ENCODE results near the gene PVR.
"Not testable (repeated sequence)": the region's sequence is repeated elsewhere in the genome, so short reads cannot be mapped to it uniquely, and the experiment has no call there.

Gene PVR

DNA sequence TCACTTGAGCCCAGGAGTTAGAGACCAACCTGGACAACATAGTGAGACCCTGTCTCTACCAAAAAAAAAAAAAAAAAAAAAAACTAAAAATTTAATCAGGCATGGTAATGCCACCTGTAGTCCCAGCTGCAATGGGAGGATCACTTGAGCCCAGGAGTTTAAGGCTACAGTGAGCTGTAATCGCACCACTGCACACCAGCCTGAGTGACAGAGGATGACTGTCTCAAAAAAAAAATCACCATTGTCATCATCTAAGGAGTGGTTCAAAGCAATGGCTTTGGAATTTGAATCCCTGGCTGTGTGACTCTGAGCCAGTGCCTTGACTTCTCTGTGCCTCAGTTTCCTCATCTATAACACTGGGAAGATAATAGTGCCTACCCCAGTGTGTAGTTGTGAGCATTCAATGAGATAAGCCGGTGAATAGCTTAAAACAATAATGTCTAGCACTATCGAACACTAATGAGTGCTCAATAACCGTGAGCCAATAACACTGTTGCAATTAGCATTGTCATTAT lies 18.8 kb upstream of the PVR start:
- Histone ChIP-seq H2AFZ (ENCODE audit: low read length) (no peak overlapping the region), H3F3A (ENCODE audit: low read depth) (no peaks in the 10 kb centered on the region), H3K4me3 (ENCODE audit: low read length, poor library complexity, severe bottlenecking) (no peak overlapping the region), H3K9me3 (ENCODE audit: insufficient read depth, low read depth, low read length) (no peaks in the 10 kb centered on the region; the same call in 1 of the 2 replicates), H4K20me1 (ENCODE audit: insufficient read depth, low read length, poor library complexity, severe bottlenecking) (no peaks in the 10 kb centered on the region), H3K9ac (ENCODE audit: low read depth, low read length, poor library complexity, severe bottlenecking) (no peak overlapping the region), H3K36me3 (ENCODE audit: insufficient read depth, low read length) (no peaks in the 10 kb centered on the region), H3K9me2 (replicated peaks; ENCODE audit: low read depth, low read length) (no peaks in the 10 kb centered on the region), H3K4me1 (ENCODE audit: insufficient read depth, low read length, poor library complexity, severe bottlenecking) (no peaks in the 10 kb centered on the region), H3K4me2 (ENCODE audit: low read depth, low read length, poor library complexity, severe bottlenecking) (no peak overlapping the region), H3K27me3 (ENCODE audit: insufficient read depth, low read length, poor library complexity, severe bottlenecking) (no peaks in the 10 kb centered on the region), H3K79me2 (ENCODE audit: insufficient read depth, low read length) (no peaks in the 10 kb centered on the region)
- TF ChIP-seq EZH2phosphoT487 (IDR thresholded peaks at IDR 0.05; ENCODE audit: borderline replicate concordance) = no peak
- TF ChIP-seq CTCF (conservative IDR thresholded peaks at IDR 0.05; ENCODE audit: low read length) = no peak

DNA sequence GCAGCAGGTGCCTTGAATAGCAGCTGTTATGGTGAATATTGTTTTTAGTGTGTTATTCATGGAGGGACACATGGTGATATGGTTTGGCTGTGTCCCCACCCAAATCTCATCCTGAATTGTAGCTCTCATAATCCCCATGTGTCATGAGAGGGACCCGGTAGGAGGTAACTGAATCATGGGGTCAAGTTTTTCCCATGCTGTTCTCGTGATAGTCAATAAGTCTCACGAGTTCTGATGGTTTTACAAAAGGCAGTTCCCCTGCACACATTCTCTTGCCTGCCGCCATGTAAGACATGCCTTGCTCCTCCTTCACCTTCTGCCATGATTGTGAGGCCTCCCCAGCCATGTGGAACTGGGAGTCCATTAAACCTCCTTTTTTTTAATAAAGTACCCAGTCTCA lies 18.1 kb upstream of the PVR start:
- H3K9me3 ChIP-seq (ENCODE audit: insufficient read depth, low read depth, low read length); H3K4me2 ChIP-seq (ENCODE audit: low read depth, low read length, poor library complexity, severe bottlenecking); H3K79me2 ChIP-seq (ENCODE audit: insufficient read depth, low read length); H3F3A ChIP-seq (ENCODE audit: low read depth); H3K36me3 ChIP-seq (ENCODE audit: insufficient read depth, low read length); H2AFZ ChIP-seq (ENCODE audit: low read length); H3K4me3 ChIP-seq (ENCODE audit: low read length, poor library complexity, severe bottlenecking); H3K9ac ChIP-seq (ENCODE audit: low read depth, low read length, poor library complexity, severe bottlenecking); H3K27me3 ChIP-seq (ENCODE audit: insufficient read depth, low read length, poor library complexity, severe bottlenecking); H3K4me1 ChIP-seq (ENCODE audit: insufficient read depth, low read length, poor library complexity, severe bottlenecking); H3K9me2 ChIP-seq (replicated peaks; ENCODE audit: low read depth, low read length); H4K20me1 ChIP-seq (ENCODE audit: insufficient read depth, low read length, poor library complexity, severe bottlenecking): not testable (repeated sequence)

DNA sequence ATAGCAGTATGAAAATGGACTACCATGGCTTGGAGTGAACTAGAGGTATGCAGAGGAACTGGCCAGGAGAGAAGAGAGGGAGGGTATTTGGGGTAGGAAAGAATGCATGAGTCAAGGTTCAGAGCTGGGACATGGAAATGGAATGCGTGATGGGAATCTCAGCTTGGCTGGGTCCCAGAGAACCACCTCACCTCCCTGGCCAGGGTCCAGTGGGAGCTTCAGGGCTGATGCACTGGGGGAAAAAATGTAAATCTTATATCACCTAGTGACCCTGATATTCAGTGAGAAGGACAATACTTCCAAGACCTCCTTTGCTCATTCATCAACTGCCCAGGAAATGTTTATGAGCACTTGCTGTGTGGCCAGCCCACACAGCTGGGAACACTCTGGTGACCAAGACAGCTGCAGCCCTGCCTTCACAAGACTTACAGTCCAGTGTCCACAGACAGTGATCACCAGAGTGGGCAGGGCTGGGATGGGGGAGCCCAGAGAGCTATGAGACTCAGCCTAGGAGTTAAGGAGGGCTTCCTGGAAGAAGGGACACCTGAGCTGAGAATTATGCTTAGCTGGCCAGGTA lies 17.6 kb upstream of the PVR start:
- Histone ChIP-seq H2AFZ (ENCODE audit: low read length) (no peak overlapping the region), H3K4me1 (ENCODE audit: insufficient read depth, low read length, poor library complexity, severe bottlenecking) (no peaks in the 10 kb centered on the region), H3K36me3 (ENCODE audit: insufficient read depth, low read length) (no peaks in the 10 kb centered on the region), H4K20me1 (ENCODE audit: insufficient read depth, low read length, poor library complexity, severe bottlenecking) (no peaks in the 10 kb centered on the region), H3K9ac (ENCODE audit: low read depth, low read length, poor library complexity, severe bottlenecking) (no peak overlapping the region), H3K9me3 (ENCODE audit: insufficient read depth, low read depth, low read length) (no peaks in the 10 kb centered on the region; the same call in 1 of the 2 replicates), H3K27me3 (ENCODE audit: insufficient read depth, low read length, poor library complexity, severe bottlenecking) (no peaks in the 10 kb centered on the region), H3K4me3 (ENCODE audit: low read length, poor library complexity, severe bottlenecking) (no peak overlapping the region), H3K9me2 (replicated peaks; ENCODE audit: low read depth, low read length) (no peaks in the 10 kb centered on the region), H3F3A (ENCODE audit: low read depth) (no peaks in the 10 kb centered on the region), H3K79me2 (ENCODE audit: insufficient read depth, low read length) (no peaks in the 10 kb centered on the region), H3K4me2 (ENCODE audit: low read depth, low read length, poor library complexity, severe bottlenecking) (no peak overlapping the region)
- TF ChIP-seq CTCF (conservative IDR thresholded peaks at IDR 0.05; ENCODE audit: low read length) = no peak
- no peak for TF ChIP-seq EZH2phosphoT487 (IDR thresholded peaks at IDR 0.05; ENCODE audit: borderline replicate concordance)

GRCh38 chr19:44627631-44628030 lies 16.1 kb upstream of the PVR start:
- Histone ChIP-seq H3K79me2 (ENCODE audit: insufficient read depth, low read length) (no peaks in the 10 kb centered on the region), H3K4me3 (ENCODE audit: low read length, poor library complexity, severe bottlenecking) (no peak overlapping the region), H3K9me3 (ENCODE audit: insufficient read depth, low read depth, low read length) (no peaks in the 10 kb centered on the region; the same call in 1 of the 2 replicates), H3K9ac (ENCODE audit: low read depth, low read length, poor library complexity, severe bottlenecking) (no peak overlapping the region), H3K9me2 (replicated peaks; ENCODE audit: low read depth, low read length) (no peaks in the 10 kb centered on the region), H2AFZ (ENCODE audit: low read length) (no peak overlapping the region), H4K20me1 (ENCODE audit: insufficient read depth, low read length, poor library complexity, severe bottlenecking) (no peaks in the 10 kb centered on the region), H3K27me3 (ENCODE audit: insufficient read depth, low read length, poor library complexity, severe bottlenecking) (no peaks in the 10 kb centered on the region), H3K36me3 (ENCODE audit: insufficient read depth, low read length) (no peaks in the 10 kb centered on the region), H3K4me1 (ENCODE audit: insufficient read depth, low read length, poor library complexity, severe bottlenecking) (no peaks in the 10 kb centered on the region), H3F3A (ENCODE audit: low read depth) (no peaks in the 10 kb centered on the region), H3K4me2 (ENCODE audit: low read depth, low read length, poor library complexity, severe bottlenecking) (no peak overlapping the region)
- no peak for TF ChIP-seq EZH2phosphoT487 (IDR thresholded peaks at IDR 0.05; ENCODE audit: borderline replicate concordance)
- no peak for TF ChIP-seq CTCF (conservative IDR thresholded peaks at IDR 0.05; ENCODE audit: low read length)

Data from Loucy (cell line).